HG03097 (cell line): ENCODE results near the gene KRT33A.
"Not testable (repeated sequence)": the region's sequence is repeated elsewhere in the genome, so short reads cannot be mapped to it uniquely, and the experiment has no call there.

Experiments used
- ATAC-seq: cut with Tn5 transposase; IDR thresholded peaks from one replicate; pipeline ENCODE4 v1.9.1; 2021; ENCODE audit not compliant: unreplicated experiment, low FRiP score

KRT33A gene

GRCh38 chr17:41350381-41350878, at the start of gene KRT33A:
Gene KRT33A (minus strand): TSS chr17:41350828. CDS start chr17:41350767, 61 bp downstream.
- ATAC-seq = not testable (repeated sequence)

- ATAC-seq = no peak
Observed at GRCh38 chr17:41396996-41397660, 46.5 kb upstream of the KRT33A start, which contains the start of gene KRT31. Gene KRT31 (minus strand): TSS chr17:41397608. CDS start chr17:41397539, 69 bp downstream.

DNA sequence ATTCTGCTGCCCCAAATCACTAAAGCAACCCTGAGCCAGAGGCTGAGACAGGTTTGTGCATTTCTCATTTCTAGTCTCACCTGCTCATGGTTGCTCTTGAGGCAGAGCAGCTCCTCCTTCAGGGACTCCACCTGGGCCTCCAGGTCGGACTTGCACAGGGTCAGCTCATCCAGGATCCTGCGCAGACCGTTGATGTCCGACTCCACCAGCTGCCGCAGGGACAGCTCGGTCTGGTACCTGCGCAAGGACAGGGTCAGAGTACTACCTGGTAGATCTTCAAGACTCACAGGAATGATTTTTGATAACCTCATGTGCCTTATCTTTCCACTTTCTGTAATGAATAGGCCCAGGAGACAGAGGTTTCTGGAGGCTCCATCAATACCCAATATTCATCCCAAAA, 45.7 kb upstream of the KRT33A start:
- ATAC-seq = no peak

DNA sequence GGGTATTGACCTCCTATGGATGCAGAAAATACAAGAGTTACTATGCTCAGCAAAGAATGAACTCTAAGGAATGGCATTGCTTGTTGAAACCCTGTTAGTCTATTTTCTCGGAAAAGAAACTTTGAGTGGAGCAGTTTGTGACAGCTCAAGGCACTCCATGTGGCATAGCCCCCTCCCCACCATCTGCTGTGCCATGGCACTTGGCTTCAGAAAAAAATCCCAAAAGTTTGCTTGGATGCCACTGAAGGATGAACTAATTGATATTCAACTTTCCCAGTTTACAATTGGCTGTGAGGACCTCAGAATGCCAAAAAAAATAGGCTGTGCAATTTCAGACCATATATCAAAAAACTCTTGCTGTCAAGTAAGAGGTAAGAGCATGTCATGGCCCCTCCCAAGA, 45.0 kb upstream of the KRT33A start:
- no peak for ATAC-seq

GRCh38 chr17:41395044-41395443, 44.4 kb upstream of the KRT33A start:
- not testable (repeated sequence) for ATAC-seq

DNA sequence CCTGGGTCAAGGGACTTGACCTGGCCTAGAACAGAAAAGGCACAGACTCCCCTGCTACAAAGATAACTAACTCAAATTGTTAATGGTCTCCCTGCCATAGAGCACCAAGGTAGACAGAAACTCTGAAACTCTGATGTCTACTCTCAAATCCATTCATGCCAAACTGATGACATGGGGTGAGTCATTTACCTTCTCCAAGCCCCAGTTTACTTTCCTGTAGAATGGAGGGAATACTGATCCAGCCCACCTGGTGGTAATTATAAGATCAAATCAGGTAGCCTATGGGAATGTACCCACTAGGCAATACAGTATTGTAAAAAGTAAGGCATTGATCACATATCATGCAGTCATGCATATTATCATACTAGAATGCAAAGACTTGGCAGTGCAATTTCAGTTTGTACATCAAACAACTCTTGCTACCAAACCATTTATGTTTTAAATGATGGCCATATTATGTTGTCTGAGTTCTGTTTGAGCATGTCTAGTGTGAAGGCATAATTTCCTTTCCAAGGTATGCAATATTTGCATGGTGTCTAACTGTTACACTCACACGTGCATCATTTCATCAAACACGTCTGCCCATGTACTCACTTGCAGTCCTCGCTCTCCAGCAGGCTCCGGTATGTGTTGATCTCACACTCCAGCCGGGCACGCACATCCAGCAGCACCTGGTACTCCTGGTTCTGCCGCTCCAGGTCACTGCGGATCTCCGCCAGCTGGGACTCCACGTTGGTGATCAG, 43.8 kb upstream of the KRT33A start:
- ATAC-seq = no peak

GRCh38 chr17:41393826-41394225, 43.2 kb upstream of the KRT33A start:
- no peak for ATAC-seq

DNA sequence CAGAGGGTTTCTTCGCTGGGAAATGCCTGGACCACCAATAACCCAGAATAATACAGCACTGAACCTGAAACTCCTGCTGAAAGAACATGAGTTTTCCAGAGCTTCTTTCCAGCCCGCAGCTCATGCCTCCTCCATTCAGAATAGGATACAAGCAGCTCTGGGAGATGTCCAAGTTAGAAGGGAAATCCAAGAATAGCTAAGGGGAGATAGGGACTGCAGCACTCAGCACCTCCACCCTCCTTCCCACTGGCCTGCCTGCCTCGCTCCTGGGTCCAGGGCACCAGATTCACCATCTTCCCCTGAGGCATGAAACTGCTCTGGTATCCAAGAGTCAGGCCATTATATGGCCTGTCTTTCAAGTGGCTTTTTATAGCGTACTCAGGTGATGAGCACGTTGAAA, 42.7 kb upstream of the KRT33A start:
- no peak for ATAC-seq

DNA sequence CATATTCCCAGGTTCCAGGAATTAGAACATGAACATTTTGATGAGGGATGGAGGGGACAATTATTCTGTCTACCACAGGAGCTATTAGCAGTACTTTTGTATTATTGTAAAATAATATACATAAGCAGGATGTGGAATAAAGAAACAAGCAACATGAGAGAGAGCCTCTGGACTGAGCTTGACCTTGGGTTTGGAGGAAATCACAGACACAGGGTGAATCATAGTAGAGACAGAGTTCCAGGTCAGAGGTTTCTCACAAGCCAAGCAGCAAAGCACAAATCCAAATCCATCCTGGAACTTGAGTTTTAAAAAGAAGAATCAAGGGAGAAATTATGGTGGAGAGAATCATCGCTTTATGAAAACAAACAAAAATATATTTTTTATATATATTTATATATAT, 41.6 kb upstream of the KRT33A start:
- no peak for ATAC-seq

GRCh38 chr17:41391535-41391934, 40.9 kb upstream of the KRT33A start:
- no peak for ATAC-seq

GRCh38 chr17:41390411-41390938, 39.8 kb upstream of the KRT33A start:
- ATAC-seq = no peak

DNA sequence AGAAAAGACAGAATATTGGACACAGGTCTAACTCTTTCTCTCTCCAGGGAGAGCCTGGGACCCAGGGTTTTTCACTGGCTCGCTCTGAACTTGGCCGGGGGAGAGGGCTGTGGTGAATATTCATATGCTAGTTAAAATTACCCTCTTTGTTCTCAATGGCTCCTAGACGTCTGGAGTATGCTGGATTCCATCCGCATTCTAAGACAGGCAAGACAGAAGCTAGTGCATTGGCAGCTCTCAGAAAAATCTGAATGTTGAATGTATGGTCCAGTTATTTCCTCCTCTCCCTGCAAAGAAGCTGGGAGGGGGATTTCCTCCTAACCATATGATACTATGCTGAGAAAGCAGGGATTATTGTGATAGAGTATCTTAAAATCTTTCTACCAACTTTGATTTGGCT, 37.0 kb upstream of the KRT33A start:
- no peak for ATAC-seq

GRCh38 chr17:41386227-41386626, 35.6 kb upstream of the KRT33A start:
- ATAC-seq = no peak

GRCh38 chr17:41383690-41384089, 33.1 kb upstream of the KRT33A start:
- ATAC-seq = no peak

- no peak for ATAC-seq
Observed at GRCh38 chr17:41382394-41382793, 31.8 kb upstream of the KRT33A start.

GRCh38 chr17:41381943-41382342, 31.3 kb upstream of the KRT33A start, which contains the start of gene KRT34:
Gene KRT34 (minus strand): TSS chr17:41382306. CDS start chr17:41382246, 60 bp downstream.
- not testable (repeated sequence) for ATAC-seq

DNA sequence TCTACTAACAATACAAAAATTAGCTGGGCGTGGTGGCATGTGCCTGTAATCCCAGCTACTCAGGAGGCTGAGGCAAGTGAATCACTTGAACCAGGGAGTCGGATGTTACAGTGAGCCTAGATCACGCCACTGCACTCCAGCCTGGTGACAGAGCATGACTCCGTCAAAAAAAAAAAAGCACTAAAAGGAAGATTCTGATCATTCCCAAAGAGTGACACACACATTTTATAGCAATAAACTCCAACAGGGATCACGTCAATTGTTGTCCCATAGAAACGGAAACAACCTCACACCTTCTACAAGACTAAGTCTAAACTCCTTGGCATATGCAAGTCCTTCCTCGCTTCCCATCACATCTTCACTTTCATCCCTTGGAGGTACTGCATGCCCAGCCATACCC, 29.5 kb upstream of the KRT33A start:
- ATAC-seq = not testable (repeated sequence)

DNA sequence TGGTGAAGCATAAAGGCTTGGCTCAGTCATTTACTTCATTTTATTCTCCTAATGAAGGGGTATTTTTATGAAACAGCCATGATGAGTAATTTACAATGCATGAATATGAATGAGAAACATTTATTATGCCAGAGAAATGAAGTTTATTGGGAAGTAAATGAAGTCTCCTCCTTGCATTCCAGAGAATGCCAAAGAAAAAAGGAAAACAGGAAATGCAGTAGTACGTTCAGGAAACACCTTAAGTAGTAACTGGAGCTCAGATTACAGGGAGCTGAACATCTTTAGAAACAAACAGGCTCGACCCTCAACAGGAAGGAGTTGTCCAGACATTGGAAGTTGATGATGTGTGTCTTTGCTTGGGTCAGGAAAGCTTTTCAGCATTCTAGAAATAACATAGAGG, 26.9 kb upstream of the KRT33A start:
- no peak for ATAC-seq

DNA sequence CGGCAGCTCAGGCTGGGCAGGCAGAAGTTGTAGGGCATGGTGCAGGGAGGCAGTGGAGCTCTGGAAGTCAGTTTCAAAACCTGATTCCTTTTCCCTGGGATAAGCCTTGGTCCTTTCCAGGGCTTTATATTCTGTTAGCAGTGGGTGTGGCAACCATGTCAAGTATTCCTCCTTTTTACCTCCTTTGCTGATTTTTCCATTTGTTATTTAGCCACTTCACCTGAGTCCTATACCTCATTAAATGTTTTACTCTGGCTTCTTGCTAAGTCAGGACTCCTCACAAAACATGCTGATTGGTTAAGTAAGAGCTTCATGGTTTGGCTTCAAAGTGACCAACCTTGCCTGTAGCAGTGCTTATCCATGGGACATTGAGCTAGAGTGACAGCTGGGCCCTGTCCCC, 19.1 kb upstream of the KRT33A start, which contains the start of gene KRT33B:
TSS of gene KRT33B (minus strand) at position 101 of the 400 bp plus-strand sequence. CDS start at position 38, 63 bp downstream.
- no peak for ATAC-seq

DNA sequence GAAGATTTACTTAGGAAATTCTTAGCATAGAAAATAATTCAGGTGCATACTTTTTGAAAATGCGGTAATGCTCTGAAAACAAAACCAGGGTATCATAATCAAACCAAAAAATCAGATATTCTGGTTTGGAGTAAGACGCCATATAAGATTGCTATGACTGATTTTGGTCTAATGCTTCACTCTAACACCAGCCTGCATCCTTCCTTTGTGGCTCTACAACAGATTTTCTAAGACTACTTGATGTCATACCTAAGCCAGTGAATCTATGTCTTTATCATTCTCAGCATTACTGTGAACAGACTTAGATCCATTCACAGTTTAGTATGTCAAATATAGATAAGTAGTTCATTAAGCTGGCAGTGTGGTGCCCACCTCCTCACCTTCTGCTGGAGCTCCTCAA, 18.4 kb upstream of the KRT33A start:
- no peak for ATAC-seq

- ATAC-seq = no peak
Observed at GRCh38 chr17:41367426-41368075, 16.9 kb upstream of the KRT33A start.
